H1 (cell line): ENCODE results near the gene MACROD1. TPM values are rescaled to one million over a fixed set of nuclear protein-coding genes. Genes with fewer than 3 reads are reported as not detected.

Experiments used
- CTCF ChIA-PET: fragments of 300-600 bp; sonication (Branson Sonifier 250); formaldehyde crosslinking; loops from one replicate; lab custom pipeline; 2021; ENCODE audit not compliant: partially characterized antibody; lab: Charles Lee
- POLR2A ChIA-PET: fragments of 300-600 bp; sonication (Branson Sonifier 250); formaldehyde crosslinking; loops from one replicate; lab custom pipeline; 2021; ENCODE audit warnings: inconsistent platforms; ENCODE audit not compliant: partially characterized antibody; lab: Charles Lee
- DNase-seq, 2 experiments: peaks; one replicate each; pipeline versions ENCODE4 v3.0.0 to v3.0.0-alpha.2; 2010 to 2022; ENCODE audit warnings: low spot score in 2 of 2, low read depth in 1 of 2, mixed read lengths in 1 of 2
- FAIRE-seq: peaks from 2 replicates; lab custom pipeline; 2011; peaks lifted over from hg19 to GRCh38; lab: Jason Lieb, UNC
- H2AFZ ChIP-seq: 2 replicates; pipeline ENCODE4 v1.8.1; 2012; ENCODE audit warnings: low read length, inconsistent platforms
- H2AK5ac ChIP-seq: 2 replicates; pipeline ENCODE4 v1.6.1; 2013; ENCODE audit warnings: low read depth, low read length
- H2BK120ac ChIP-seq: replicated peaks from 2 replicates; pipeline ENCODE3; 2013; ENCODE audit warnings: low read depth, low read length, inconsistent platforms
- H2BK12ac ChIP-seq: 2 replicates; pipeline ENCODE4 v1.6.1; 2013; ENCODE audit warnings: low read depth, low read length
- H2BK15ac ChIP-seq: 2 replicates; pipeline ENCODE4 v1.6.1; 2013; ENCODE audit warnings: low read length
- H2BK20ac ChIP-seq: 2 replicates; pipeline ENCODE4 v1.6.1; 2013; ENCODE audit warnings: low read length
- H2BK5ac ChIP-seq: 2 replicates; pipeline ENCODE4 v1.6.1; 2013; ENCODE audit warnings: low read depth, low read length
- H3K14ac ChIP-seq: 2 replicates; pipeline ENCODE4 v1.6.1; 2013; ENCODE audit warnings: inconsistent platforms; ENCODE audit not compliant: insufficient read length
- H3K18ac ChIP-seq: 2 replicates; pipeline ENCODE4 v1.6.1; 2013; ENCODE audit warnings: low read length; ENCODE audit errors: extremely low read depth
- H3K23ac ChIP-seq: 2 replicates; pipeline ENCODE4 v1.6.1; 2013; ENCODE audit warnings: inconsistent platforms; ENCODE audit not compliant: insufficient read length
- H3K23me2 ChIP-seq: 2 replicates; pipeline ENCODE4 v1.6.1; 2013; ENCODE audit warnings: low read depth, low read length
- H3K27ac ChIP-seq: 2 replicates; pipeline ENCODE4 v1.6.1; 2011; ENCODE audit warnings: low read depth, low read length, inconsistent platforms
- H3K27me3 ChIP-seq, 4 experiments: replicated peaks in 1 of 4; 1 replicate in 1 of 4; 2 replicates in 3 of 4; pipeline versions ENCODE4 v1.6.1 to v1.8.1; 2011 to 2013; ENCODE audit warnings: low read length in 3 of 4, mild to moderate bottlenecking in 3 of 4, inconsistent platforms in 2 of 4, mixed read lengths in 2 of 4, moderate library complexity in 1 of 4; ENCODE audit not compliant: control insufficient read depth in 3 of 4, insufficient read depth in 3 of 4; ENCODE audit errors: extremely low read depth in 1 of 4
- H3K36me3 ChIP-seq, 4 experiments: 2 replicates each; pipeline versions ENCODE4 v1.6.1 to v1.8.1; 2011 to 2013; ENCODE audit warnings: mild to moderate bottlenecking in 4 of 4, low read length in 3 of 4, moderate library complexity in 2 of 4, control low read depth in 1 of 4, inconsistent platforms in 1 of 4; ENCODE audit not compliant: insufficient read depth in 4 of 4, control insufficient read depth in 2 of 4
- H3K4ac ChIP-seq: replicated peaks from 2 replicates; pipeline ENCODE3; 2013; ENCODE audit warnings: low read length, low read depth, mixed read lengths, inconsistent platforms; ENCODE audit not compliant: insufficient read length
- H3K4me1 ChIP-seq, 4 experiments: replicated peaks in 1 of 4; 1 replicate in 1 of 4; 2 replicates in 3 of 4; pipeline versions ENCODE4 v1.6.1 to v1.8.1; 2011 to 2013; ENCODE audit warnings: low read length in 3 of 4, inconsistent platforms in 2 of 4, mixed read lengths in 1 of 4; ENCODE audit not compliant: insufficient read depth in 4 of 4, control insufficient read depth in 3 of 4
- H3K4me2 ChIP-seq, 2 experiments: 2 replicates each; pipeline versions ENCODE4 v1.6.1 to v1.8.1; 2011 to 2013; ENCODE audit warnings: low read depth in 2 of 2, low read length in 2 of 2, control low read depth in 1 of 2, inconsistent platforms in 1 of 2, mild to moderate bottlenecking in 1 of 2; ENCODE audit not compliant: insufficient read depth in 1 of 2
- H3K4me3 ChIP-seq, 4 experiments: fragments of 200-600, 300-600 bp in 1 of 4; sonication (generic), shearing (Covaris generic), sonication (Bioruptor Twin) in 1 of 4; 2 replicates each; pipeline versions ENCODE4 v1.5.1 to v1.8.1; 2011 to 2016; ENCODE audit warnings: low read length in 4 of 4, low read depth in 3 of 4, control low read depth in 2 of 4, inconsistent platforms in 2 of 4, mild to moderate bottlenecking in 2 of 4, mixed read lengths in 1 of 4, moderate library complexity in 1 of 4; ENCODE audit not compliant: insufficient read depth in 2 of 4; ENCODE audit errors: extremely low read depth in 1 of 4
- H3K56ac ChIP-seq: replicated peaks from 2 replicates; pipeline ENCODE3; 2013; ENCODE audit warnings: low read depth, mild to moderate bottlenecking, mixed read lengths, low read length, inconsistent platforms; ENCODE audit not compliant: insufficient read length
- H3K79me1 ChIP-seq: 2 replicates; pipeline ENCODE4 v1.6.1; 2013; ENCODE audit warnings: low read depth, low read length, control low read depth
- H3K79me2 ChIP-seq, 2 experiments: 2 replicates each; pipeline versions ENCODE4 v1.6.1 to v1.8.1; 2012 to 2013; ENCODE audit warnings: low read length in 2 of 2, mild to moderate bottlenecking in 2 of 2, inconsistent platforms in 1 of 2; ENCODE audit not compliant: insufficient read depth in 2 of 2, control insufficient read depth in 1 of 2
- H3K9ac ChIP-seq, 4 experiments: replicated peaks in 1 of 4; 1 replicate in 1 of 4; 2 replicates in 3 of 4; pipeline versions ENCODE4 v1.6.1 to v1.8.1; 2011 to 2013; ENCODE audit warnings: low read depth in 3 of 4, low read length in 3 of 4, control low read depth in 2 of 4, mild to moderate bottlenecking in 2 of 4, moderate library complexity in 2 of 4, inconsistent platforms in 1 of 4; ENCODE audit errors: extremely low read depth in 1 of 4
- H3K9me3 ChIP-seq, 2 experiments: 2 replicates each; pipeline versions ENCODE4 v1.6.1 to v1.8.1; 2012 to 2013; ENCODE audit warnings: mild to moderate bottlenecking in 2 of 2, moderate library complexity in 2 of 2, control low read depth in 1 of 2, inconsistent platforms in 1 of 2, low read depth in 1 of 2, low read length in 1 of 2, mixed read lengths in 1 of 2; ENCODE audit not compliant: insufficient read depth in 2 of 2
- H4K20me1 ChIP-seq, 2 experiments: replicated peaks in 1 of 2; 2 replicates each; pipeline versions ENCODE3 to v1.8.1; 2011 to 2013; ENCODE audit warnings: inconsistent platforms in 2 of 2, low read length in 2 of 2, mild to moderate bottlenecking in 1 of 2; ENCODE audit not compliant: insufficient read depth in 2 of 2, control insufficient read depth in 1 of 2
- H4K5ac ChIP-seq: 2 replicates; pipeline ENCODE4 v1.6.1; 2013; ENCODE audit warnings: low read length, low read depth, mixed read lengths, inconsistent platforms; ENCODE audit not compliant: insufficient read length
- H4K8ac ChIP-seq: 2 replicates; pipeline ENCODE4 v1.8.0; 2013; ENCODE audit warnings: mild to moderate bottlenecking, moderate library complexity, low read length, inconsistent platforms; ENCODE audit not compliant: insufficient read depth; ENCODE audit errors: extremely low read depth
- H4K91ac ChIP-seq: replicated peaks from 2 replicates; pipeline ENCODE3; 2013; ENCODE audit warnings: low read length, mixed read lengths, inconsistent platforms; ENCODE audit not compliant: insufficient read length
- BCL11A ChIP-seq, 2 experiments: IDR thresholded peaks; one replicate each; pipeline ENCODE4 v1.6.1; 2011; ENCODE audit warnings: low read depth in 2 of 2, low read length in 2 of 2, mild to moderate bottlenecking in 2 of 2
- BRCA1 ChIP-seq: IDR thresholded peaks from 2 replicates; pipeline ENCODE4 v1.6.1; 2012; ENCODE audit warnings: low read depth, low read length, improper control_type of control experiment
- HDAC6 ChIP-seq: IDR thresholded peaks from one replicate; pipeline ENCODE4 v1.7.1; 2012; ENCODE audit warnings: low read depth, mild to moderate bottlenecking, inconsistent platforms, low read length, moderate library complexity
- JUND ChIP-seq: IDR thresholded peaks from 2 replicates; pipeline ENCODE4 v1.6.1; 2011; ENCODE audit warnings: mild to moderate bottlenecking, improper control_type of control experiment, low read length
- KDM4A ChIP-seq: IDR thresholded peaks from one replicate; pipeline ENCODE4 v1.7.1; 2012; ENCODE audit warnings: low read depth, mild to moderate bottlenecking, moderate library complexity, low read length, inconsistent platforms; ENCODE audit not compliant: severe bottlenecking
- KDM5A ChIP-seq: fragments of 200-600 bp; IDR thresholded peaks from 2 replicates; pipeline ENCODE4 v1.7.1; 2012; ENCODE audit warnings: mild to moderate bottlenecking, low read length, inconsistent platforms, mixed read lengths
- RFX5 ChIP-seq: IDR thresholded peaks from 2 replicates; pipeline ENCODE4 v1.6.1; 2011; ENCODE audit warnings: low read depth, low read length, improper control_type of control experiment, borderline replicate concordance
- SP4 ChIP-seq: IDR thresholded peaks from 2 replicates; pipeline ENCODE4 v1.6.1; 2012; ENCODE audit warnings: low read length, inconsistent platforms
- SUZ12 ChIP-seq: fragments of 200-600 bp; sonication (generic); IDR thresholded peaks from 2 replicates; pipeline ENCODE4 v1.6.1; 2012; ENCODE audit warnings: mild to moderate bottlenecking, inconsistent platforms, low read length, moderate library complexity, mixed read lengths
- YY1 ChIP-seq: IDR thresholded peaks from 2 replicates; pipeline ENCODE4 v1.6.1; 2011; ENCODE audit warnings: low read depth, mild to moderate bottlenecking, low read length
- WGBS, 2 experiments: shearing (Covaris generic) in 1 of 2; methylation state at CpG; one replicate each; pipeline versions ENCODE4 v1.1.6 to v1.1.7; 2013 to 2015; ENCODE audit warnings: low lambda C conversion rate in 2 of 2, mixed read lengths in 2 of 2, inconsistent platforms in 1 of 2, low coverage in 1 of 2, missing lambda C conversion rate in 1 of 2; ENCODE audit not compliant: insufficient replicate concordance in 2 of 2, insufficient coverage in 1 of 2, insufficient read length in 1 of 2; ENCODE audit errors: extremely low coverage in 1 of 2, missing lambda C conversion rate in 1 of 2; 5-methylcytosine and 5-hydroxymethylcytosine counted together
- polyA plus RNA-seq, 7 experiments: library from polyadenylated mRNA; depleted of rRNA in 3 of 7; stranded (reverse) in 5 of 7; unstranded in 2 of 7; fragments of >200 nt in 5 of 7; fragments of 200-250 nt in 2 of 7; gene quantifications; 1 replicate in 5 of 7; 2 replicates in 1 of 7; 4 replicates in 1 of 7; pipeline versions ENCODE4 v1.2.1 to v1.2.3, GENCODE V29; 2011 to 2013; ENCODE audit warnings: missing spikeins in 2 of 7, mixed read lengths in 2 of 7
- total RNA-seq: library from RNA; stranded (reverse); fragmentation: NEBNext Ultra II Directional; extraction: Animal tissue kit (Norgen Biotek cat#: 25700); gene quantifications from 2 replicates; pipeline ENCODE4 v1.2.1, GENCODE V29; 2021
- TF ChIP-seq, protein P1 (sequence below), 3 experiments: IDR thresholded peaks; 1 replicate in 2 of 3; 2 replicates in 1 of 3; pipeline versions ENCODE4 v1.5.1 to v1.6.1; 2011; ENCODE audit warnings: low read length in 3 of 3, mild to moderate bottlenecking in 3 of 3, inconsistent platforms in 2 of 3, low read depth in 1 of 3, moderate library complexity in 1 of 3; ENCODE audit not compliant: insufficient read depth in 1 of 3; ENCODE audit errors: control extremely low read depth in 1 of 3

MACROD1 gene
- total and polyA plus RNA-seq, 2 of the 8 experiments (the other 6 are each of a cell fraction or from before 2014, with no cell fraction given): 19.5 to 34.1 TPM

DNA sequence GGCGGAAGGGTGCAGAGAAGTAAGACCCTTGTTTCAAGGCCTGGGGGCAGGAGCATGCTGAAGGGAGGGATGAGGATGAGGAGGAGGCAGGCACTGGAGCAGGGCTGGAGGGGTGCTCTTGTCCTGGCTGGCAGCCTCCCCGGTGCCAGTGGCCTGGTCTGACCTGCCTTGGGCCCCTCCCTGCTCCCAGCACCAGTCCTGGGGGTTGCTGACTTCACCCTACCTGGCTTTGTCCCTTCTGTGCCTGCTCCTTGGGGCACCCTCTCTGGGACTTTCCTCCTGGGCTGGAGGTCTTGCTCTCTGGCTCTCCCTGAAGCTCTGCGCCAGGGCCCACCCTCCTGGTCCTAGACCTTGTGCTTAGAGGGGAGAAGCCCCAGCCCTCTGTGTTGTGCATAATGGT is 134.9 kb downstream of the MACROD1 start:
- Histone ChIP-seq H3K79me1 (no peaks in the 10 kb centered on the region; the same call in 1 of the 2 replicates), H3K4me1 (peaks cover 17 to 38% (median 28%) of the 10 kb centered on the region in 4 experiments), H4K5ac (no peak overlapping the region), H4K8ac (no peak overlapping the region), H3K4ac (peak overlapping the region; percentile 16), H2BK120ac (no peak overlapping the region), H3K23me2 (no peaks in the 10 kb centered on the region; the same call in 1 of the 2 replicates), H3K9me3 (no peaks in the 10 kb centered on the region), H3K23ac (no peak overlapping the region), H2AFZ (no peak overlapping the region), H3K4me3 (no peak overlapping the region), H2BK15ac (no peak overlapping the region), H2BK5ac (no peak overlapping the region; the same call in 1 of the 2 replicates), H2AK5ac (no peak overlapping the region), H3K18ac (no peak overlapping the region), H3K14ac (no peak overlapping the region), H3K27me3 (peaks cover 25 to 68% (median 59%) of the 10 kb centered on the region in 4 experiments), H3K79me2 (no peaks in the 10 kb centered on the region), H2BK20ac (0 out of 2 replicates have a peak overlapping the region, but pooled peaks have one; percentile 86), H4K91ac (no peak overlapping the region), H3K56ac (no peak overlapping the region), H3K9ac (no peak overlapping the region), H2BK12ac (no peak overlapping the region), H3K4me2 (no peak overlapping the region), H4K20me1 (peaks cover 2 to 5% of the 10 kb centered on the region in 2 experiments), H3K27ac (no peak overlapping the region), H3K36me3 (no peaks in the 10 kb centered on the region)
- FAIRE-seq: no peak
- no peak for DNase-seq
- ChIA-PET POLR2A (interaction anchor here (0.9 to 1.4 kb wide), 3 partner anchors 17 to 47 kb away, joined by 3 to 5 read pairs (median 3); no protein-coding TSS in a partner anchor), CTCF (interaction anchor here (0.6 to 21.2 kb wide), 8 partner anchors 9 to 124 kb away, joined by 3 to 291 read pairs (median 4); no protein-coding TSS in a partner anchor)
- no peak for TF ChIP-seq KDM5A
- no peak for TF ChIP-seq RFX5
- TF ChIP-seq JUND: no peak
- TF ChIP-seq SP4: no peak
- no peak for TF ChIP-seq BRCA1
- no peak for TF ChIP-seq HDAC6
- TF ChIP-seq YY1: no peak
- no peak for TF ChIP-seq KDM4A
- no peak for TF ChIP-seq SUZ12
- no peak for TF ChIP-seq BCL11A (IDR thresholded peaks at IDR 0.05; ENCODE audit: low read depth in 2 of 2, low read length in 2 of 2)
- TF ChIP-seq, protein P1, sequence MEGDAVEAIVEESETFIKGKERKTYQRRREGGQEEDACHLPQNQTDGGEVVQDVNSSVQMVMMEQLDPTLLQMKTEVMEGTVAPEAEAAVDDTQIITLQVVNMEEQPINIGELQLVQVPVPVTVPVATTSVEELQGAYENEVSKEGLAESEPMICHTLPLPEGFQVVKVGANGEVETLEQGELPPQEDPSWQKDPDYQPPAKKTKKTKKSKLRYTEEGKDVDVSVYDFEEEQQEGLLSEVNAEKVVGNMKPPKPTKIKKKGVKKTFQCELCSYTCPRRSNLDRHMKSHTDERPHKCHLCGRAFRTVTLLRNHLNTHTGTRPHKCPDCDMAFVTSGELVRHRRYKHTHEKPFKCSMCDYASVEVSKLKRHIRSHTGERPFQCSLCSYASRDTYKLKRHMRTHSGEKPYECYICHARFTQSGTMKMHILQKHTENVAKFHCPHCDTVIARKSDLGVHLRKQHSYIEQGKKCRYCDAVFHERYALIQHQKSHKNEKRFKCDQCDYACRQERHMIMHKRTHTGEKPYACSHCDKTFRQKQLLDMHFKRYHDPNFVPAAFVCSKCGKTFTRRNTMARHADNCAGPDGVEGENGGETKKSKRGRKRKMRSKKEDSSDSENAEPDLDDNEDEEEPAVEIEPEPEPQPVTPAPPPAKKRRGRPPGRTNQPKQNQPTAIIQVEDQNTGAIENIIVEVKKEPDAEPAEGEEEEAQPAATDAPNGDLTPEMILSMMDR (IDR thresholded peaks at IDR 0.05; ENCODE audit: control extremely low read depth in 1 of 3, insufficient read depth in 1 of 3, low read depth in 1 of 3, low read length in 3 of 3): no peak
- 92% methylated on average over 3 of the region's 3 CpGs; no CpG with 5 or more reads in 1 of the 2 experiments for WGBS, 2 experiments
